HL-60 (cell line): ENCODE data around the gene SELENOV.

Source experiments
- DNase-seq, 2 experiments: peaks; one replicate each; pipeline ENCODE4 v3.0.0-alpha.2; 2010 to 2020; ENCODE audit warnings: low read depth in 1 of 2, low spot score in 1 of 2
- H3K27ac ChIP-seq: fragments of 250-450 bp; sonication (Bioruptor Pico); replicated peaks from 2 replicates; pipeline ENCODE4 v1.5.1; 2020; ENCODE audit warnings: mild to moderate bottlenecking, moderate library complexity
- H3K27me3 ChIP-seq: fragments of 250-450 bp; sonication (Bioruptor Pico); 2 replicates; pipeline ENCODE4 v1.5.1; 2021; ENCODE audit warnings: mild to moderate bottlenecking, moderate library complexity; ENCODE audit not compliant: insufficient read depth, poor library complexity, severe bottlenecking
- H3K4me3 ChIP-seq: replicated peaks from 2 replicates; pipeline ENCODE4 v1.5.1; 2011; ENCODE audit warnings: mild to moderate bottlenecking, control low read depth, low read length; ENCODE audit not compliant: insufficient read depth
- CTCF ChIP-seq: IDR thresholded peaks from one replicate; pipeline ENCODE4 v1.5.1; 2011; ENCODE audit warnings: low read length, control low read depth, inconsistent platforms; ENCODE audit not compliant: insufficient read depth
- GABPA ChIP-seq: IDR thresholded peaks from 2 replicates; pipeline ENCODE4 v1.6.1; 2012; ENCODE audit warnings: low read depth
- POLR2AphosphoS5 ChIP-seq: IDR thresholded peaks from 2 replicates; pipeline ENCODE4 v1.6.1; 2012; ENCODE audit warnings: low read depth
- REST ChIP-seq: IDR thresholded peaks from 2 replicates; pipeline ENCODE4 v1.6.1; 2012; ENCODE audit warnings: low read depth; ENCODE audit not compliant: insufficient replicate concordance
- SPI1 ChIP-seq: IDR thresholded peaks from 2 replicates; pipeline ENCODE4 v1.6.1; 2012; ENCODE audit warnings: low read depth, mild to moderate bottlenecking, borderline replicate concordance

Gene SELENOV

GRCh38 chr19:39497996-39498797 lies 16.7 kb upstream of the SELENOV start:
- DNase-seq: no peak
- Histone ChIP-seq H3K27me3 (peaks cover 32% of the 10 kb centered on the region), H3K4me3 (no peak overlapping the region), H3K27ac (no peak overlapping the region)
- TF ChIP-seq SPI1: no peak
- TF ChIP-seq REST: no peak
- TF ChIP-seq CTCF: no peak
- no peak for TF ChIP-seq POLR2AphosphoS5
- TF ChIP-seq GABPA: no peak

GRCh38 chr19:39498798-39499642 lies 15.9 kb upstream of the SELENOV start, which contains the start of gene DLL3:
Gene DLL3, plus strand, starts transcription at chr19:39498947. Its CDS starts 28 bp downstream, at chr19:39498975.
- TF ChIP-seq GABPA (no peak), REST (no peak), CTCF (no peak), POLR2AphosphoS5 (no peak), SPI1 (no peak)
- DNase-seq: no peak
- no peak within 1 kb of the TSS for H3K27ac ChIP-seq
- no peak within 1 kb of the TSS for H3K4me3 ChIP-seq
- H3K27me3 ChIP-seq: peaks cover 32% of the 10 kb centered on the region

DNA sequence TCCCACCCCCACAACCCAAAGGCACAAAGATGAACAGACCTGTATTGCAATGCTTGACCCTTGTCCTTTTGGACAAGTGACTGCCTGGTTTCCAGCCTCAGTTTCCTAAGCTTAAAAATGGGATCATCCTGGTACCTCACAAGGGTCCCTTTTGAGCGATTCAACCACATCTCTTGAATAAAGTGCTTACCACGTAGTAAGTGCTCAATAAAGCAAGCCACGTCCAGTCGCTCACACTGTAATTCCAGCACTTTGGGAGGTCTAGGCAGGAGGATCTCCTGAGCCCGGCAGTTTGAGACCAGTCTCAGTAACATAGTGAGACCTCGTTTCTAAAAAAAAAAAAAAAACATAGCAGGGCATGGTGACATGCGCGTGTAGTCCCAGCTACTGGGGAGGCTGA lies 15.0 kb upstream of the SELENOV start:
- H3K27ac ChIP-seq: no peak overlapping the region

GRCh38 chr19:39500543-39500942 lies 14.4 kb upstream of the SELENOV start:
- DNase-seq: no peak

More for the DNA sequence above, 15.0 kb upstream of the SELENOV start:
- Histone ChIP-seq H3K27me3 (peaks cover 32% of the 10 kb centered on the region), H3K4me3 (no peak overlapping the region)
- DNase-seq: no peak
- no peak for TF ChIP-seq GABPA

More at GRCh38 chr19:39500543-39500942, 14.4 kb upstream of the SELENOV start:
- H3K27ac ChIP-seq: no peak overlapping the region
- H3K4me3 ChIP-seq: no peak overlapping the region
- H3K27me3 ChIP-seq: peaks cover 32% of the 10 kb centered on the region
- TF ChIP-seq GABPA: no peak
- no peak for TF ChIP-seq POLR2AphosphoS5
- no peak for TF ChIP-seq CTCF
- TF ChIP-seq REST: no peak
- TF ChIP-seq SPI1: no peak
